ENCODE results near the gene IRF2BP2. TPM values are rescaled to one million over a fixed set of nuclear protein-coding genes. Genes with fewer than 3 reads are reported as not detected.
A peak's percentile ranks its signal among the peaks of the same experiment; 100 is the strongest.

The IRF2BP2 gene
- 10 to 100 TPM; 48.8 to 68.5 TPM for polyA plus RNA-seq

DNA sequence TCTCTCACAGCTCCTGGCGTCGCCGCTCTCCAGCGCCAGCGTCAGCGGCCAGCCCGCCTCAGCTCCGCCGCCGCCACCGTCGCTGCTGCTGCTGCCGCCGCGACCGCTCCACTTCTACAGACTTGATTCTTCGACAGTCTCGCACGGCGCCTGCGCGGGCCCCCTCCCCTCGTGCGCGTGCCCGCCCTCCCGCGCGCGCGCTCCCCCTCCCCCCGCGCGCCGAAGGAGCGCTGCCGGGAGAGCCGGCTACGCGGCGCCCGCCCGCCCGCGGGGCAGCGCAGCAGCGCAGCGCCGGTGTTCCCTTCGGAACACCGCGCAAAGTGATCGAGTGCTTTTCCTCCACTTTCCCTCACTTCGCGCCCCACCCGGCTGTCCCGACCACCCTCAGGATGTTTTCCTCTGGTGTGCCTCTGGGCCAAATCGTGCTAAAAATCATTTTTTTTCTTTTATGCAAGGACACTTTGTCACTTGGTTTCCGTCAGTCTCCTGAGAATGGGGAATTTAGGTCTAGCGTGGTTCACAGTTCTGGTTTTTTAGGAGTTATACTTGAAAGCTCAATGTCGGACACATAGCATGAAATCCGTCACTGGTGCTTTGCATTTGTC is at the start of gene IRF2BP2:
Gene IRF2BP2 (minus strand): TSS at position 118 of the 605 bp plus-strand sequence. CDS start 684 bp downstream, outside the sequence.
- Histone ChIP-seq H3K27ac (ENCODE audit: low read depth in 2 of 2, low read length in 1 of 2) (peak within 1 kb of the TSS; percentile 100), H3K4me1 (ENCODE audit: control insufficient read depth in 2 of 2, insufficient read depth in 2 of 2, low read length in 1 of 2) (peaks cover 0 to 3% of the 10 kb centered on the region in 2 donors), H3K4me3 (ENCODE audit: low read depth in 1 of 2, low read length in 2 of 2) (peak within 1 kb of the TSS; percentile 83 to 97), H3K27me3 (ENCODE audit: control insufficient read depth in 1 of 2, insufficient read depth in 2 of 2, low read length in 2 of 2) (no peaks in the 10 kb centered on the region), H3K36me3 (ENCODE audit: control insufficient read depth in 2 of 2, insufficient read depth in 2 of 2, low read length in 1 of 2) (peaks cover 0 to 11% of the 10 kb centered on the region in 2 donors), H3K9me3 (ENCODE audit: control insufficient read depth in 2 of 2, insufficient read depth in 1 of 2, low read depth in 1 of 2, low read length in 1 of 2) (peaks cover 0 to 2% of the 10 kb centered on the region in 2 donors)
- WGBS, 2 donors, result 0 to 1% methylated on average over 23 to 62 of the region's 62 CpGs

GRCh38 chr1:234659538-234659937 is 49.6 kb upstream of the IRF2BP2 start:
- Histone ChIP-seq H3K27ac (ENCODE audit: low read depth in 2 of 2, low read length in 1 of 2) (peak overlapping the region; percentile 92 to 96), H3K4me1 (ENCODE audit: control insufficient read depth in 2 of 2, insufficient read depth in 2 of 2, low read length in 1 of 2) (peaks cover 8 to 12% of the 10 kb centered on the region in 2 donors), H3K4me3 (ENCODE audit: low read depth in 1 of 2, low read length in 2 of 2) (no peak overlapping the region), H3K27me3 (ENCODE audit: control insufficient read depth in 1 of 2, insufficient read depth in 2 of 2, low read length in 2 of 2) (no peaks in the 10 kb centered on the region), H3K36me3 (ENCODE audit: control insufficient read depth in 2 of 2, insufficient read depth in 2 of 2, low read length in 1 of 2) (no peaks in the 10 kb centered on the region), H3K9me3 (ENCODE audit: control insufficient read depth in 2 of 2, insufficient read depth in 1 of 2, low read depth in 1 of 2, low read length in 1 of 2) (no peaks in the 10 kb centered on the region)
- WGBS, 2 donors, result 76 to 82% methylated on average over 9 of the region's 9 CpGs

DNA sequence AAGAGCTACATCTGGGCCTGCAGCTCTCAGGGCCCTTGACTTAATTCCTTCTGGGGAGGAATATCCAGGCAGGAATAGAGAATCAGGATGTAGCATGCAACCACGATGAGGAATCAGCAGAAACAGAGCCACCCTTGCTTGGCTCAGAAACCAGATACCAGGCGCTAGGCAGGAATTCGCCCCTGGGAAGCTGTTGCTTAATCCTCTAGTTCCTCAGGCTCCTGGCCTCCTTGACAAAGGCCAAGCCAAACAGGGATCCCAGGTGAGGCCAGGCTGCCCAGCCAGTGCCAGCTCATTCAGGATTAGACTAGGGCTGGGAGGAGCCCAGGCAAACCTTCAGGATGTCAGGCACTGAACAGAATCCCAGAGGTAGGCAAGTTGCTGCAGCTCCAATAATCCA is 48.2 kb upstream of the IRF2BP2 start:
- H3K4me1 ChIP-seq (ENCODE audit: control insufficient read depth in 2 of 2, insufficient read depth in 2 of 2, low read length in 1 of 2), result peaks cover 8 to 12% of the 10 kb centered on the region in 2 donors
- no peaks in the 10 kb centered on the region for H3K9me3 ChIP-seq (ENCODE audit: control insufficient read depth in 2 of 2, insufficient read depth in 1 of 2, low read depth in 1 of 2, low read length in 1 of 2)
- H3K27ac ChIP-seq (ENCODE audit: low read depth in 2 of 2, low read length in 1 of 2), result peak overlapping the region; percentile 92 to 96
- no peak overlapping the region for H3K4me3 ChIP-seq (ENCODE audit: low read depth in 1 of 2, low read length in 2 of 2)
- no peaks in the 10 kb centered on the region for H3K27me3 ChIP-seq (ENCODE audit: control insufficient read depth in 1 of 2, insufficient read depth in 2 of 2, low read length in 2 of 2)
- WGBS, 2 donors, result 45 to 46% methylated on average over 3 of the region's 3 CpGs
- no peaks in the 10 kb centered on the region for H3K36me3 ChIP-seq (ENCODE audit: control insufficient read depth in 2 of 2, insufficient read depth in 2 of 2, low read length in 1 of 2)

DNA sequence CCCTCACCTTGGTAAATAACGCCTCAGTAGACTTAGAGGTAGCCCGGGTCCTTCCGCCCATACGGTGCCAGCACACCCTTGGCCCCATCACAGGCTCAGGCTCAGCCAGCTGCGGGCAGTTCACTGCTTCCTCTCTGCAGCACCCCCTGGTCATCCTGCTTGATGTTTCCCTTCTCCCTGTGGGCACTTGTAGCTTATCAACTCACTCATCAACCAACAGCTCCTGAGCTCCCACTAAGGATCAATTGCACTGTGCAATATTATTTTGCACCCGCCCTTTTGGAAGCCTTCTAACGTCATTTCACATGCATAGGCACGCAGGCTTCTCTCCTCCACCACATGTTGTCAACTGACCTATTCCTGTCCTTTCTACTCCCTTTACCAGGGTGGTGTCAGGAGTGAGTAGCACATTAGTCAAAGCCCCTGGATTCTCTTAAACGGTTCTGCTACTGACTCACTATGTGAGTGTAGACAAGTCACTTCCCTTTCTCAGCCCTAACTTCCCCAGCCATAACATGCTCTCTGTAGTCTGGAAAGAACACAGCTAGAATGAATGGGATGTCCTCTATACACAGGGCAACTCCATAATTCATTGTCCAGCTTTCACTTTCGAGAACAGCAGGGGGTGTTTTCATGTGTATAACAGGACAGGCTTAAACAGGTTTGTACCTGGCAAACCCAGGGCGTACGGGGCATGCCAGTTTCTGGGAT is 47.1 kb upstream of the IRF2BP2 start:
- peaks cover 8 to 12% of the 10 kb centered on the region in 2 donors for H3K4me1 ChIP-seq (ENCODE audit: control insufficient read depth in 2 of 2, insufficient read depth in 2 of 2, low read length in 1 of 2)
- H3K4me3 ChIP-seq (ENCODE audit: low read depth in 1 of 2, low read length in 2 of 2), result peak overlapping the region in 1 of 2 donors; percentile 44
- no peaks in the 10 kb centered on the region for H3K36me3 ChIP-seq (ENCODE audit: control insufficient read depth in 2 of 2, insufficient read depth in 2 of 2, low read length in 1 of 2)
- H3K27ac ChIP-seq (ENCODE audit: low read depth in 2 of 2, low read length in 1 of 2), result peak overlapping the region; percentile 92 to 96
- H3K27me3 ChIP-seq (ENCODE audit: control insufficient read depth in 1 of 2, insufficient read depth in 2 of 2, low read length in 2 of 2), result no peaks in the 10 kb centered on the region
- no peaks in the 10 kb centered on the region for H3K9me3 ChIP-seq (ENCODE audit: control insufficient read depth in 2 of 2, insufficient read depth in 1 of 2, low read depth in 1 of 2, low read length in 1 of 2)
- WGBS, 2 donors, result 42 to 50% methylated on average over 12 of the region's 12 CpGs

- WGBS, 2 donors, result 72 to 79% methylated on average over 17 of the region's 17 CpGs
- peaks cover 8 to 12% of the 10 kb centered on the region in 2 donors for H3K4me1 ChIP-seq (ENCODE audit: control insufficient read depth in 2 of 2, insufficient read depth in 2 of 2, low read length in 1 of 2)
- peak overlapping the region in 1 of 2 donors; percentile 44 for H3K4me3 ChIP-seq (ENCODE audit: low read depth in 1 of 2, low read length in 2 of 2)
- H3K36me3 ChIP-seq (ENCODE audit: control insufficient read depth in 2 of 2, insufficient read depth in 2 of 2, low read length in 1 of 2), result no peaks in the 10 kb centered on the region
- H3K27ac ChIP-seq (ENCODE audit: low read depth in 2 of 2, low read length in 1 of 2), result peak overlapping the region; percentile 88 to 96
- no peaks in the 10 kb centered on the region for H3K27me3 ChIP-seq (ENCODE audit: control insufficient read depth in 1 of 2, insufficient read depth in 2 of 2, low read length in 2 of 2)
- H3K9me3 ChIP-seq (ENCODE audit: control insufficient read depth in 2 of 2, insufficient read depth in 1 of 2, low read depth in 1 of 2, low read length in 1 of 2), result no peaks in the 10 kb centered on the region
Measured at GRCh38 chr1:234656070-234656895, 46.3 kb upstream of the IRF2BP2 start.

- WGBS, 2 donors, result 78 to 84% methylated on average over 8 of the region's 8 CpGs
- peak overlapping the region in 1 of 2 donors; percentile 15 for H3K27ac ChIP-seq (ENCODE audit: low read depth in 2 of 2, low read length in 1 of 2)
- H3K4me3 ChIP-seq (ENCODE audit: low read depth in 1 of 2, low read length in 2 of 2), result peak overlapping the region in 1 of 2 donors; percentile 44
- H3K36me3 ChIP-seq (ENCODE audit: control insufficient read depth in 2 of 2, insufficient read depth in 2 of 2, low read length in 1 of 2), result no peaks in the 10 kb centered on the region
- no peaks in the 10 kb centered on the region for H3K9me3 ChIP-seq (ENCODE audit: control insufficient read depth in 2 of 2, insufficient read depth in 1 of 2, low read depth in 1 of 2, low read length in 1 of 2)
- peaks cover 6 to 10% of the 10 kb centered on the region in 2 donors for H3K4me1 ChIP-seq (ENCODE audit: control insufficient read depth in 2 of 2, insufficient read depth in 2 of 2, low read length in 1 of 2)
- no peaks in the 10 kb centered on the region for H3K27me3 ChIP-seq (ENCODE audit: control insufficient read depth in 1 of 2, insufficient read depth in 2 of 2, low read length in 2 of 2)
Measured at GRCh38 chr1:234655328-234656069, 45.5 kb upstream of the IRF2BP2 start.

GRCh38 chr1:234654002-234654733 is 44.2 kb upstream of the IRF2BP2 start:
- Histone ChIP-seq H3K36me3 (ENCODE audit: control insufficient read depth in 2 of 2, insufficient read depth in 2 of 2, low read length in 1 of 2) (no peaks in the 10 kb centered on the region), H3K4me1 (ENCODE audit: control insufficient read depth in 2 of 2, insufficient read depth in 2 of 2, low read length in 1 of 2) (peaks cover 2 to 7% of the 10 kb centered on the region in 2 donors), H3K9me3 (ENCODE audit: control insufficient read depth in 2 of 2, insufficient read depth in 1 of 2, low read depth in 1 of 2, low read length in 1 of 2) (no peaks in the 10 kb centered on the region), H3K27me3 (ENCODE audit: control insufficient read depth in 1 of 2, insufficient read depth in 2 of 2, low read length in 2 of 2) (no peaks in the 10 kb centered on the region), H3K4me3 (ENCODE audit: low read depth in 1 of 2, low read length in 2 of 2) (no peak overlapping the region), H3K27ac (ENCODE audit: low read depth in 2 of 2, low read length in 1 of 2) (no peak overlapping the region)
- WGBS, 2 donors, result 88 to 90% methylated on average over 3 of the region's 3 CpGs

DNA sequence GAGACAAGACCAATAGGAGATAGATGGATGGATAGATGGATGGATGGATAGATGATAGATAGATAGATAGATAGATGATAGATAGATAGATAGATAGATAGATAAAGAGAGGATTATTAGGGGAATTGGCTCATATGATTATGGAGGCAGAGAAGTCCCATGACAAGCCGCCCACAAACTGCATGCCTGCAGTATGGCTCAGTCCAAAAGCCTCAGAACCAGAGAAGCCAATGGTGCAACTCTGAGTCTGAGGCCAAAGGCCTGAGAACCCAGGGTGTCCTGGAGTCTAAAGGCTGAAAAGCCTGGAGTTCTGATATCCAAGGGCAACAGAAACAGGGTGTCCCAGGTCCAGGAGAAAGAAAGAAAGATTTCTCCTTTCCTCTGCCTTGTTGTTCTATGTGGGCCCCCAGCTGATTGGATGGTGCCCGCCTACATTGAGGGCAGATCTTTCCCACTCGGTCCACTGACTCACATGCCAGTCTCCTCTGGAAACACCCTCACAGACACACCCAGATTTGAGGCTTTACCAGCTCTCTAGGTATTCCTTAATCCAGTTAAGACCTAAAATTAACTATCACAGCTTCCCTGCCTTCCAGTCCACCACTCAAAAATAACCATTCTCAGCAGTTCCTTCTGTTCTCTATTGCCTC is 39.6 kb upstream of the IRF2BP2 start:
- Histone ChIP-seq H3K36me3 (ENCODE audit: control insufficient read depth in 2 of 2, insufficient read depth in 2 of 2, low read length in 1 of 2) (no peaks in the 10 kb centered on the region), H3K4me1 (ENCODE audit: control insufficient read depth in 2 of 2, insufficient read depth in 2 of 2, low read length in 1 of 2) (no peaks in the 10 kb centered on the region), H3K27me3 (ENCODE audit: control insufficient read depth in 1 of 2, insufficient read depth in 2 of 2, low read length in 2 of 2) (no peaks in the 10 kb centered on the region), H3K4me3 (ENCODE audit: low read depth in 1 of 2, low read length in 2 of 2) (no peak overlapping the region), H3K27ac (ENCODE audit: low read depth in 2 of 2, low read length in 1 of 2) (peak overlapping the region; percentile 3 to 86), H3K9me3 (ENCODE audit: control insufficient read depth in 2 of 2, insufficient read depth in 1 of 2, low read depth in 1 of 2, low read length in 1 of 2) (no peaks in the 10 kb centered on the region)
- 70 to 73% methylated on average over 3 of the region's 3 CpGs for WGBS, 2 donors

All from esophagus (tissue), 2 donors.